ENCODE results near the gene KRTAP26-1. TPM values are rescaled to one million over a fixed set of nuclear protein-coding genes. Genes with fewer than 3 reads are reported as not detected.

KRTAP26-1 gene
- total RNA-seq, 1 donor from 2014 or later = not detected

DNA sequence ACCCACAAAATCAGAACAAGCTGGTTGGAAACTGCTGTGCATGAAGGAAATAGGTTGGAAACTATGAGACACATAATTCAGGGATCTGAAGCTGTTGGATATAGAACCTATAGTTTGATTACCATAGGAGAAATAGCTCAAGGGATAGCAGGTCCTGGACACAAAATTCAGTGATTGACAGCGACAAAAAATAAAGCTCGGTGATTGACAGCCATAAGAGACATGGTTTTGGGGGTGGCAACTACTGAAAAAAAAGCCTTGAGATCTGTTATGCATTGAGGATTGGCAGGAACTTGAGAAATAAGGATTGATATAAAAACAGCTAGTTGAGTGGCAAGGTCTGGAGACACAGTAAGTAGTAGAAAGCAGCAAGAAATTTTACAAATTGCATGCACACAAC lies 30.9 kb downstream of the KRTAP26-1 start, which contains the start of gene KRTAP25-1:
TSS of gene KRTAP25-1 (minus strand) at position 300 of the 400 bp plus-strand sequence. CDS start at position 276, 24 bp downstream.
- no peak for ATAC-seq

DNA sequence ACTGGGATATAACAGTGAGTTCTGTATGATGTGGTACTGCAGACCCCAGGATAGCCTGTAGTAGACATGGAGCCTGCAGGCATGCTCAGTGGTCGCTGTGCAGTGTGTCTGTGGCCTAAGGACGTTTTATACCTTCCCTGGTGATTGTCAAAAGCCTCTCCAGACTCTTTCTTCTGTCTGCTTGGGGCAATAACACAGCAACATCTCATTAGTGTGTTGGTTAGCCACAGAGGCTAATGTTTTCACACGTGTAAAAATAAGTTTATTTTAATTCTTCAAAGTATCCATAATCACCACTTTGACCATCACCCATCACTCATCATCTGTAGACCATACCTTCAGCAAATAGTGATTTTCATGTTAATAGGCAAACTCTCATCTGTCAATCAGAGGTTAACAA lies 37.3 kb downstream of the KRTAP26-1 start, which contains the start of gene KRTAP24-1:
TSS of gene KRTAP24-1 (minus strand) at position 101 of the 400 bp plus-strand sequence. CDS start at position 83, 18 bp downstream.
- ATAC-seq (no peak), DNase-seq (ENCODE audit: low spot score) (no peak)
- intact Hi-C loops (cut with DNase I) = no loop called here

More for the DNA sequence above, 30.9 kb downstream of the KRTAP26-1 start, which contains the start of gene KRTAP25-1:
- no peak for DNase-seq (ENCODE audit: low spot score)
- intact Hi-C loops (cut with DNase I) = no loop called here

DNA sequence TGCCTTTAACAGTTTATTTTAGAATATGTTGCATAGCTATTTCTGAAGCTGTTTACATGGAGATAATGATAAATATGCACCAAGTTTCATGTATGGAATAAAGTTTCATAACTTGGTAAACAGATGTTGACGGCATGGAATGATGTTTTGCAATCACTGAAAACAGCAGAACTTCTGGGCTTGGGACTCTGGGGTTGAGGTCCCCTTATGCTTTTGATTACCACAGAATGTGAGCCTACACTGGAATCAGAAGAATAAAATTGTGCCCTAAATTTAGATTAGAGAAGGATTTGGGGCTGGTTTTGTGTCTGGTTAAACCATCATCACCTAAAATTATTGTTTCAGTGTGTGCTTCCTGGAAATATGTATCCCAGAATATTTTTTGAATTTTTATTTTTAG lies 48.5 kb downstream of the KRTAP26-1 start:
- intact Hi-C loops (cut with DNase I) = no loop called here
- ATAC-seq = no peak
- no peak for DNase-seq (ENCODE audit: low spot score)

DNA sequence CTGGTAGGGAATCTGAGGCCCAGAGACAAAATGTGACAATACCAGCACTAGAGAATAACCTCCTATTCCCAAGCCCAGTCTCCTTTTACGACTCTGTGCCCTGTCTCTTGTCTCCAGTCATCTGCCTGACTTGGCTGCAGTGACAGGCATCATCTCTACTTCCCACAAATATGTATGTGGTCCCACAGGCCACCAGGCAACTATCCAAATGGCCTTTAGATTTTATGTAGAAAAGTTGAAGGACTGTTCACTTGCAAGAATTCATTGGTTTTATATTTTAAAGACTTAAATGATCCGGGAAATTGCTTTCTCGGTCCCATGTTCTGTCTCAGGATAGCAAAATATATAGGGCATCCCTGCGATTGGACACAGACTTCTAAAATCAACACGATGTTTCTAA lies 49.0 kb downstream of the KRTAP26-1 start:
- DNase-seq (ENCODE audit: low spot score) = no peak
- intact Hi-C loops (cut with DNase I) = no loop called here
- no peak for ATAC-seq

DNA sequence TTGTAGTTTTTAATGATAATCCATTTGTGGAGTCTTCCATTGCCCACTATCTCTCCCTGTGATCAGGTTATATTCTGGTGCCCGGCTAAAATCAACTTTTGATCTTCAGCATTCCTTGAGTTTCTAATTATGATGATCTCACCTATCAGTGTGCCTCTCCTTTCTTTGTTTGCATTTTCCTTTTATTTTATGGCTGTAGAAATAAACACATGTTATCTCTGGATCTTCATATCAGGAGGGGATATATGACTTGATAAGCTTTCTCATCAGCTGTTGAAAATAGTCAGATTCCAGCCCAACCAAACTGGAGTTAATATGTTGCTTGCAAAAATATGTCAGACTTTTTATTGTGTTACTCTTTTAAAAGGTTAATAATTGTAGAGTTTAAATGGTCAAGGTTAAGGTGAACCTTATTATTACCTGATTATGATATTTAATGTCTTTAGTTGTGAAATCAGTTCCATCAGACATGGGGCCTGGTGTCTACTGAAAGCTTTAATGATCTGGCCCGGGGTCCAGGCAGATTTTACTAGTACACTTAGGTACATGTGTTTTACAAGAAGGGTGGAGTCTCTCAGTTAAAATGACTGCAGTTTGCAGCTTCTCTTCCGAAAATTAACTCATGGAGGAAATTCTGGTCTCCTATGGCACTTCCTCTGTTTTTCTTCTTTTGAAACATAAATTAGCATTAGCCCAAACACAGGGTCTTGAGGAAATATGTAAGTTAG lies 50.1 kb downstream of the KRTAP26-1 start:
- intact Hi-C loops (cut with DNase I) = no loop called here
- no peak for ATAC-seq

More for the DNA sequence above, 50.1 kb downstream of the KRTAP26-1 start:
- no peak for DNase-seq (ENCODE audit: low spot score)

Other genes with a start within 250 kb of the KRTAP26-1 start
- gene CLDN17, start 153.5 kb downstream of the KRTAP26-1 start, total RNA-seq = not detected
- not detected for gene CLDN8, start 104.2 kb downstream of the KRTAP26-1 start, total RNA-seq
- not detected for gene KRTAP24-1, start 37.4 kb downstream of the KRTAP26-1 start, total RNA-seq
- gene KRTAP25-1, start 30.8 kb downstream of the KRTAP26-1 start, total RNA-seq = not detected
- gene KRTAP27-1, start 17.4 kb upstream of the KRTAP26-1 start, total RNA-seq = not detected
- not detected for gene KRTAP23-1, start 28.3 kb upstream of the KRTAP26-1 start, total RNA-seq
- gene KRTAP13-2, start 52.0 kb upstream of the KRTAP26-1 start, total RNA-seq = not detected
- not detected for gene KRTAP13-1, start 75.7 kb upstream of the KRTAP26-1 start, total RNA-seq
- gene KRTAP13-3, start 105.6 kb upstream of the KRTAP26-1 start, total RNA-seq = not detected
- gene KRTAP13-4, start 109.9 kb upstream of the KRTAP26-1 start, total RNA-seq = not detected
- gene KRTAP15-1, start 120.0 kb upstream of the KRTAP26-1 start, total RNA-seq = not detected
- gene KRTAP19-1, start 160.1 kb upstream of the KRTAP26-1 start, total RNA-seq = not detected
- not detected for gene KRTAP19-2, start 167.1 kb upstream of the KRTAP26-1 start, total RNA-seq
- not detected for gene KRTAP19-3, start 171.7 kb upstream of the KRTAP26-1 start, total RNA-seq
- gene KRTAP19-4, start 176.8 kb upstream of the KRTAP26-1 start, total RNA-seq = not detected
- not detected for gene KRTAP19-5, start 181.8 kb upstream of the KRTAP26-1 start, total RNA-seq
- gene KRTAP19-6, start 221.5 kb upstream of the KRTAP26-1 start, total RNA-seq = not detected
- not detected for gene KRTAP19-7, start 241.0 kb upstream of the KRTAP26-1 start, total RNA-seq

All from sciatic nerve (tissue), 2 donors.